H1 (cell line): Measurements from ENCODE around the gene HECTD1. TPM values are rescaled to one million over a fixed set of nuclear protein-coding genes. Genes with fewer than 3 reads are reported as not detected.
"Not testable (repeated sequence)": the region's sequence is repeated elsewhere in the genome, so short reads cannot be mapped to it uniquely, and the experiment has no call there.

Experiments
- CTCF ChIA-PET: fragments of 300-600 bp; sonication (Branson Sonifier 250); formaldehyde crosslinking; loops from one replicate; lab custom pipeline; 2021; ENCODE audit not compliant: partially characterized antibody; lab: Charles Lee
- POLR2A ChIA-PET: fragments of 300-600 bp; sonication (Branson Sonifier 250); formaldehyde crosslinking; loops from one replicate; lab custom pipeline; 2021; ENCODE audit warnings: inconsistent platforms; ENCODE audit not compliant: partially characterized antibody; lab: Charles Lee
- DNase-seq, 2 experiments: peaks; one replicate each; pipeline versions ENCODE4 v3.0.0 to v3.0.0-alpha.2; 2010 to 2022; ENCODE audit warnings: low spot score in 2 of 2, low read depth in 1 of 2, mixed read lengths in 1 of 2
- FAIRE-seq: peaks from 2 replicates; lab custom pipeline; 2011; peaks lifted over from hg19 to GRCh38; lab: Jason Lieb, UNC
- H2AFZ ChIP-seq: 2 replicates; pipeline ENCODE4 v1.8.1; 2012; ENCODE audit warnings: low read length, inconsistent platforms
- H2AK5ac ChIP-seq: 2 replicates; pipeline ENCODE4 v1.6.1; 2013; ENCODE audit warnings: low read depth, low read length
- H2BK120ac ChIP-seq: replicated peaks from 2 replicates; pipeline ENCODE3; 2013; ENCODE audit warnings: low read depth, low read length, inconsistent platforms
- H2BK12ac ChIP-seq: 2 replicates; pipeline ENCODE4 v1.6.1; 2013; ENCODE audit warnings: low read depth, low read length
- H2BK15ac ChIP-seq: 2 replicates; pipeline ENCODE4 v1.6.1; 2013; ENCODE audit warnings: low read length
- H2BK20ac ChIP-seq: 2 replicates; pipeline ENCODE4 v1.6.1; 2013; ENCODE audit warnings: low read length
- H2BK5ac ChIP-seq: 2 replicates; pipeline ENCODE4 v1.6.1; 2013; ENCODE audit warnings: low read depth, low read length
- H3K14ac ChIP-seq: 2 replicates; pipeline ENCODE4 v1.6.1; 2013; ENCODE audit warnings: inconsistent platforms; ENCODE audit not compliant: insufficient read length
- H3K18ac ChIP-seq: 2 replicates; pipeline ENCODE4 v1.6.1; 2013; ENCODE audit warnings: low read length; ENCODE audit errors: extremely low read depth
- H3K23ac ChIP-seq: 2 replicates; pipeline ENCODE4 v1.6.1; 2013; ENCODE audit warnings: inconsistent platforms; ENCODE audit not compliant: insufficient read length
- H3K23me2 ChIP-seq: 2 replicates; pipeline ENCODE4 v1.6.1; 2013; ENCODE audit warnings: low read depth, low read length
- H3K27ac ChIP-seq: 2 replicates; pipeline ENCODE4 v1.6.1; 2011; ENCODE audit warnings: low read depth, low read length, inconsistent platforms
- H3K27me3 ChIP-seq, 4 experiments: replicated peaks in 1 of 4; 1 replicate in 1 of 4; 2 replicates in 3 of 4; pipeline versions ENCODE4 v1.6.1 to v1.8.1; 2011 to 2013; ENCODE audit warnings: low read length in 3 of 4, mild to moderate bottlenecking in 3 of 4, inconsistent platforms in 2 of 4, mixed read lengths in 2 of 4, moderate library complexity in 1 of 4; ENCODE audit not compliant: control insufficient read depth in 3 of 4, insufficient read depth in 3 of 4; ENCODE audit errors: extremely low read depth in 1 of 4
- H3K36me3 ChIP-seq, 4 experiments: 2 replicates each; pipeline versions ENCODE4 v1.6.1 to v1.8.1; 2011 to 2013; ENCODE audit warnings: mild to moderate bottlenecking in 4 of 4, low read length in 3 of 4, moderate library complexity in 2 of 4, control low read depth in 1 of 4, inconsistent platforms in 1 of 4; ENCODE audit not compliant: insufficient read depth in 4 of 4, control insufficient read depth in 2 of 4
- H3K4ac ChIP-seq: replicated peaks from 2 replicates; pipeline ENCODE3; 2013; ENCODE audit warnings: low read length, low read depth, mixed read lengths, inconsistent platforms; ENCODE audit not compliant: insufficient read length
- H3K4me1 ChIP-seq, 4 experiments: replicated peaks in 1 of 4; 1 replicate in 1 of 4; 2 replicates in 3 of 4; pipeline versions ENCODE4 v1.6.1 to v1.8.1; 2011 to 2013; ENCODE audit warnings: low read length in 3 of 4, inconsistent platforms in 2 of 4, mixed read lengths in 1 of 4; ENCODE audit not compliant: insufficient read depth in 4 of 4, control insufficient read depth in 3 of 4
- H3K4me2 ChIP-seq, 2 experiments: 2 replicates each; pipeline versions ENCODE4 v1.6.1 to v1.8.1; 2011 to 2013; ENCODE audit warnings: low read depth in 2 of 2, low read length in 2 of 2, control low read depth in 1 of 2, inconsistent platforms in 1 of 2, mild to moderate bottlenecking in 1 of 2; ENCODE audit not compliant: insufficient read depth in 1 of 2
- H3K4me3 ChIP-seq, 4 experiments: fragments of 200-600, 300-600 bp in 1 of 4; sonication (generic), shearing (Covaris generic), sonication (Bioruptor Twin) in 1 of 4; 2 replicates each; pipeline versions ENCODE4 v1.5.1 to v1.8.1; 2011 to 2016; ENCODE audit warnings: low read length in 4 of 4, low read depth in 3 of 4, control low read depth in 2 of 4, inconsistent platforms in 2 of 4, mild to moderate bottlenecking in 2 of 4, mixed read lengths in 1 of 4, moderate library complexity in 1 of 4; ENCODE audit not compliant: insufficient read depth in 2 of 4; ENCODE audit errors: extremely low read depth in 1 of 4
- H3K56ac ChIP-seq: replicated peaks from 2 replicates; pipeline ENCODE3; 2013; ENCODE audit warnings: low read depth, mild to moderate bottlenecking, mixed read lengths, low read length, inconsistent platforms; ENCODE audit not compliant: insufficient read length
- H3K79me1 ChIP-seq: 2 replicates; pipeline ENCODE4 v1.6.1; 2013; ENCODE audit warnings: low read depth, low read length, control low read depth
- H3K79me2 ChIP-seq, 2 experiments: 2 replicates each; pipeline versions ENCODE4 v1.6.1 to v1.8.1; 2012 to 2013; ENCODE audit warnings: low read length in 2 of 2, mild to moderate bottlenecking in 2 of 2, inconsistent platforms in 1 of 2; ENCODE audit not compliant: insufficient read depth in 2 of 2, control insufficient read depth in 1 of 2
- H3K9ac ChIP-seq, 4 experiments: replicated peaks in 1 of 4; 1 replicate in 1 of 4; 2 replicates in 3 of 4; pipeline versions ENCODE4 v1.6.1 to v1.8.1; 2011 to 2013; ENCODE audit warnings: low read depth in 3 of 4, low read length in 3 of 4, control low read depth in 2 of 4, mild to moderate bottlenecking in 2 of 4, moderate library complexity in 2 of 4, inconsistent platforms in 1 of 4; ENCODE audit errors: extremely low read depth in 1 of 4
- H3K9me3 ChIP-seq, 2 experiments: 2 replicates each; pipeline versions ENCODE4 v1.6.1 to v1.8.1; 2012 to 2013; ENCODE audit warnings: mild to moderate bottlenecking in 2 of 2, moderate library complexity in 2 of 2, control low read depth in 1 of 2, inconsistent platforms in 1 of 2, low read depth in 1 of 2, low read length in 1 of 2, mixed read lengths in 1 of 2; ENCODE audit not compliant: insufficient read depth in 2 of 2
- H4K20me1 ChIP-seq, 2 experiments: replicated peaks in 1 of 2; 2 replicates each; pipeline versions ENCODE3 to v1.8.1; 2011 to 2013; ENCODE audit warnings: inconsistent platforms in 2 of 2, low read length in 2 of 2, mild to moderate bottlenecking in 1 of 2; ENCODE audit not compliant: insufficient read depth in 2 of 2, control insufficient read depth in 1 of 2
- H4K5ac ChIP-seq: 2 replicates; pipeline ENCODE4 v1.6.1; 2013; ENCODE audit warnings: low read length, low read depth, mixed read lengths, inconsistent platforms; ENCODE audit not compliant: insufficient read length
- H4K8ac ChIP-seq: 2 replicates; pipeline ENCODE4 v1.8.0; 2013; ENCODE audit warnings: mild to moderate bottlenecking, moderate library complexity, low read length, inconsistent platforms; ENCODE audit not compliant: insufficient read depth; ENCODE audit errors: extremely low read depth
- H4K91ac ChIP-seq: replicated peaks from 2 replicates; pipeline ENCODE3; 2013; ENCODE audit warnings: low read length, mixed read lengths, inconsistent platforms; ENCODE audit not compliant: insufficient read length
- ATF2 ChIP-seq: IDR thresholded peaks from 2 replicates; pipeline ENCODE4 v1.6.1; 2012; ENCODE audit warnings: low read length, inconsistent platforms
- BACH1 ChIP-seq: IDR thresholded peaks from 2 replicates; pipeline ENCODE4 v1.6.1; 2012; ENCODE audit warnings: low read length, improper control_type of control experiment
- BRCA1 ChIP-seq: IDR thresholded peaks from 2 replicates; pipeline ENCODE4 v1.6.1; 2012; ENCODE audit warnings: low read depth, low read length, improper control_type of control experiment
- HDAC6 ChIP-seq: IDR thresholded peaks from one replicate; pipeline ENCODE4 v1.7.1; 2012; ENCODE audit warnings: low read depth, mild to moderate bottlenecking, inconsistent platforms, low read length, moderate library complexity
- KDM4A ChIP-seq: IDR thresholded peaks from one replicate; pipeline ENCODE4 v1.7.1; 2012; ENCODE audit warnings: low read depth, mild to moderate bottlenecking, moderate library complexity, low read length, inconsistent platforms; ENCODE audit not compliant: severe bottlenecking
- NANOG ChIP-seq: IDR thresholded peaks from 2 replicates; pipeline ENCODE4 v1.6.1; 2011; ENCODE audit warnings: low read length, low read depth, mild to moderate bottlenecking, inconsistent platforms; ENCODE audit not compliant: insufficient read depth, poor library complexity, severe bottlenecking
- RBBP5 ChIP-seq: IDR thresholded peaks from 2 replicates; pipeline ENCODE4 v1.7.1; 2012; ENCODE audit warnings: low read depth, mild to moderate bottlenecking, inconsistent platforms, low read length, moderate library complexity, borderline replicate concordance
- SP1 ChIP-seq: IDR thresholded peaks from 2 replicates; pipeline ENCODE4 v1.6.1; 2011; ENCODE audit warnings: low read depth, low read length
- WGBS, 2 experiments: shearing (Covaris generic) in 1 of 2; methylation state at CpG; one replicate each; pipeline versions ENCODE4 v1.1.6 to v1.1.7; 2013 to 2015; ENCODE audit warnings: low lambda C conversion rate in 2 of 2, mixed read lengths in 2 of 2, inconsistent platforms in 1 of 2, low coverage in 1 of 2, missing lambda C conversion rate in 1 of 2; ENCODE audit not compliant: insufficient replicate concordance in 2 of 2, insufficient coverage in 1 of 2, insufficient read length in 1 of 2; ENCODE audit errors: extremely low coverage in 1 of 2, missing lambda C conversion rate in 1 of 2; 5-methylcytosine and 5-hydroxymethylcytosine counted together
- polyA plus RNA-seq, 7 experiments: library from polyadenylated mRNA; depleted of rRNA in 3 of 7; stranded (reverse) in 5 of 7; unstranded in 2 of 7; fragments of >200 nt in 5 of 7; fragments of 200-250 nt in 2 of 7; gene quantifications; 1 replicate in 5 of 7; 2 replicates in 1 of 7; 4 replicates in 1 of 7; pipeline versions ENCODE4 v1.2.1 to v1.2.3, GENCODE V29; 2011 to 2013; ENCODE audit warnings: missing spikeins in 2 of 7, mixed read lengths in 2 of 7
- total RNA-seq: library from RNA; stranded (reverse); fragmentation: NEBNext Ultra II Directional; extraction: Animal tissue kit (Norgen Biotek cat#: 25700); gene quantifications from 2 replicates; pipeline ENCODE4 v1.2.1, GENCODE V29; 2021
- TF ChIP-seq, protein P1 (sequence below): IDR thresholded peaks from 2 replicates; pipeline ENCODE4 v1.6.1; 2011; ENCODE audit warnings: low read depth, mild to moderate bottlenecking, low read length; ENCODE audit not compliant: insufficient read depth

HECTD1 gene
- total and polyA plus RNA-seq, 2 of the 8 experiments (the other 6 are each of a cell fraction or from before 2014, with no cell fraction given), result 44.7 to 105 TPM

DNA sequence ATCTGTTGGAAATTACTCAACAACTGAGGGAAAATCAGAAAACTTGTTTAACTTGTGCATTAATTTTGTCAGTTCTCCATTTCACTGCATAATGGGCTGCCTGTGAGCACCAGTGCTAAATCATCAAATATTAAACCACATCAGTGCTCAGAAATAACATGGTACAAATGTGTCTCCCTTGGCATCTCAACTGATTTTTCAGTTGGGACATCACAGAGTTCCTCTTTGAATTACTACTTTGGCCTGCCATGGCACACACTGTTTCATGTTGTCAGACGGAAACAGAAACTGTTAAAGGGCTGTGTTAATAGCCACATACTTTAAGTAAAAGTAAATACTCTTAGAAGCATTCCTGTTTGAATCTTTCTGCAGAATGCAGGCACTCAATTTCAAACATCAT is 139.4 kb downstream of the HECTD1 start (continued):
- TF ChIP-seq ATF2 (no peak), NANOG (no peak), BACH1 (no peak), SP1 (no peak), RBBP5 (no peak), KDM4A (no peak), BRCA1 (no peak), HDAC6 (no peak)
- TF ChIP-seq, protein P1, sequence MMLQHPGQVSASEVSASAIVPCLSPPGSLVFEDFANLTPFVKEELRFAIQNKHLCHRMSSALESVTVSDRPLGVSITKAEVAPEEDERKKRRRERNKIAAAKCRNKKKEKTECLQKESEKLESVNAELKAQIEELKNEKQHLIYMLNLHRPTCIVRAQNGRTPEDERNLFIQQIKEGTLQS, result no peak

DNA sequence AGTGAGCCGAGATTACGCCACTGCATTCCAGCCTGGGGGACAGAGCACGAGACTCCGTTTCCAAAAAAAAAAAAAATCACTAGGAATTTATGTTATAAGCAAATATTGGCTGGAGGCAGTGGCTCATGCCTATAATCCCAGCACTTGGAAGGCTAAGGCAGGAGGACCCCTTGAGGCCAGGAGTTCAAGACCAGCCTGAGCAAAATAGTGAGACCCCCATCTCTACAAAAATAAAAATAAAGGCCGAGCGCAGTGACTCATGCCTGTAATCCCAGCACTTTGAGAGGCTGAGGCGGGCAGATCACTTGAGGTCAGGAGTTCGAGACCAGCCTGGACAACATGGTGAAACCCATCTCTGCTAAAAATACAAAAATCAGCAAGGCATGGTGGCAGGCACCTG is 144.7 kb downstream of the HECTD1 start:
- H4K20me1 ChIP-seq, H3K27ac ChIP-seq, H3K27me3 ChIP-seq, H3K79me2 ChIP-seq, H3K9ac ChIP-seq, H4K5ac ChIP-seq, H3K4ac ChIP-seq, H3K4me3 ChIP-seq, H4K91ac ChIP-seq, H3K18ac ChIP-seq, H2BK12ac ChIP-seq, FAIRE-seq, H3K23me2 ChIP-seq, H3K36me3 ChIP-seq, H4K8ac ChIP-seq, H2BK15ac ChIP-seq, H3K4me2 ChIP-seq, H3K23ac ChIP-seq, H3K4me1 ChIP-seq, POLR2A ChIA-PET, H3K9me3 ChIP-seq, H2BK20ac ChIP-seq, DNase-seq, H2AFZ ChIP-seq, H2BK5ac ChIP-seq, H2BK120ac ChIP-seq, H3K56ac ChIP-seq, H2AK5ac ChIP-seq, H3K79me1 ChIP-seq, H3K14ac ChIP-seq: not testable (repeated sequence)
- 88% methylated on average over 8 of the region's 8 CpGs; no CpG with 5 or more reads in 1 of the 2 experiments for WGBS, 2 experiments
- CTCF ChIA-PET, result interaction anchor here (0.6 kb wide), 1 partner anchor 24 kb away, joined by 3 read pairs; no protein-coding TSS in a partner anchor
